ENCODE measurements around the gene KIF26B. TPM values are rescaled to one million over a fixed set of nuclear protein-coding genes. Genes with fewer than 3 reads are reported as not detected.
A peak's percentile ranks its signal among the peaks of the same experiment; 100 is the strongest.

KIF26B gene
- polyA plus RNA-seq, 1 of the 3 experiments (the other 2 are of a cell fraction) = 2.6 TPM

DNA sequence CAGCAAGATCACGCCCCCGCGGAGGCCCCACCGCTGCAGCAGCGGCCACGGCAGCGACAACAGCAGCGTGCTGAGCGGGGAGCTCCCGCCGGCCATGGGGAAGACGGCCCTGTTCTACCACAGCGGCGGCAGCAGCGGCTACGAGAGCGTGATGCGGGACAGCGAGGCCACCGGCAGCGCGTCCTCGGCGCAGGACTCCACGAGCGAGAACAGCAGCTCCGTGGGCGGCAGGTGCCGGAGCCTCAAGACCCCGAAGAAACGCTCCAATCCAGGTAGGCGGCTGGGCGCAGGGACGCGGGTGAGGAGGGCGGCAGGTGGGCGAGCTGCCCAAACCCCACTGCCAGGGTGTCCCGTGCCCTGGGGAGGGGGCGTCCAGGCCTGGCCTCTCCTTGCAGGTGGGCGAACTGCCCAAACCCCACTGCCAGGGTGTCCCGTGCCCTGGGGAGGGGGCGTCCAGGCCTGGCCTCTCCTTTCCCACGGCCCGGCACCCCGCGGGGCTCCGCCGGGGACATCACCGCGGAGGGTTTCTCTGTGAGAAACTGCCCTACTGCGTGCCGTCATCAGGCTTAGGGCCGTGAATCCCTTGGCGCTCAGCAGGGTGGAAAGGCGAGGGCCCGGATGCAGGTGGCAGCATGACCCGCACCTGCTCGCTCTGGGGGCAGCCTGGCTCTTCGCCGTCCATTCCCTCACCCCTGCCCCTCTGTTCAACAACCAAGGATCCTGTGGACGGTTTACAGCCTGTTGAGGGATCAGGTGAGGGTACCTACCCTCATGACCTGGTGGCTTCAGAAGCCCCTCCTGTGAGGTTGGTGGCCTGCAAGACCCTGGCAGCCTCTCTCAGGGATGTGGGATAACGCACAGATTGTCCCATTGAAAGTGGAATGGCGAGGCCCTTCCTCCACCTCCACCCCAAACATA lies 534.0 kb downstream of the KIF26B start (continued):
- TF ChIP-seq NRF1 (IDR thresholded peaks at IDR 0.05; ENCODE audit: low read depth, low read length) = no peak

DNA sequence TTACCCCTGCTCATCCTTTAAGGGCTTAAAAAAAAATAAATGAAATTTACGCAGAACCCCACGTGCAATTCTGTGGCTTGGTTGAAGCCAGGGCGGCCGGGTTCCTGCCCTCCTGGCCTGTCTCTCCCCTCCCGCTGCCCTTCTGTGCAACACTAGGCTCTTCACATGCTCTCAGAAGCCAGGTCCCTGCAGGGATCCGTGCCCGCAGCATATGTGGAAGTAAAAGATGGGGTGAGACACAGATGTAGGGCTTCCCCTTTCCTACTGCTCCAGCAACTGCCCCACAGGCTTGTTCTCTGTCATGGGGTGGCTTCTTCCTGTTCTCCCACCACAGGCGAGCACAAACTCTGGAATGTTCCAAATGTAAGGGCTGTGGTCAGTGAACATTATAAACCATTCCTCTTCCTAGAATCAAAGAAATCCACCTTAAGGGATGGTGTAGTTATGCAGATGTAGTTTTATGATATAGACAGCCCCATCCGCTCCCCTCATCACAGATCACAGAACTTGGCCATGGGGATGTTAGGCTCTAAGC lies 535.4 kb downstream of the KIF26B start:
- H3K4me2 ChIP-seq = no peak overlapping the region
- CTCF ChIA-PET = no interaction called here
- H3K9me2 ChIP-seq = no peaks in the 10 kb centered on the region
- no peaks in the 10 kb centered on the region for H3F3A ChIP-seq (replicated peaks; ENCODE audit: insufficient read depth)
- H3K4me1 ChIP-seq (ENCODE audit: control insufficient read depth in 1 of 2, insufficient read depth in 2 of 2, low read depth in 1 of 2, low read length in 1 of 2) = peaks cover 0 to 34% of the 10 kb centered on the region in 2 experiments; a peak in 1 of 4 replicates
- H3K4me3 ChIP-seq (ENCODE audit: low read depth in 2 of 2, low read length in 1 of 2) = no peak overlapping the region
- no peak for DNase-seq
- no peaks in the 10 kb centered on the region for H4K20me1 ChIP-seq (ENCODE audit: insufficient read depth)
- POLR2A ChIA-PET = no interaction called here
- peaks cover 0 to 68% of the 10 kb centered on the region in 2 experiments for H3K36me3 ChIP-seq (replicated peaks in 1 of 2; ENCODE audit: control insufficient read depth in 1 of 2, insufficient read depth in 2 of 2, low read length in 1 of 2)
- H3K79me2 ChIP-seq (ENCODE audit: insufficient read depth) = no peaks in the 10 kb centered on the region
- H3K9ac ChIP-seq = no peak overlapping the region
- H3K27me3 ChIP-seq (ENCODE audit: insufficient read depth) = no peaks in the 10 kb centered on the region
- TF ChIP-seq MXI1 (IDR thresholded peaks at IDR 0.05; ENCODE audit: low read depth, low read length) = no peak
- TF ChIP-seq EZH2phosphoT487 (IDR thresholded peaks at IDR 0.05; ENCODE audit: borderline replicate concordance, low read depth) = no peak
- TF ChIP-seq, protein P1, sequence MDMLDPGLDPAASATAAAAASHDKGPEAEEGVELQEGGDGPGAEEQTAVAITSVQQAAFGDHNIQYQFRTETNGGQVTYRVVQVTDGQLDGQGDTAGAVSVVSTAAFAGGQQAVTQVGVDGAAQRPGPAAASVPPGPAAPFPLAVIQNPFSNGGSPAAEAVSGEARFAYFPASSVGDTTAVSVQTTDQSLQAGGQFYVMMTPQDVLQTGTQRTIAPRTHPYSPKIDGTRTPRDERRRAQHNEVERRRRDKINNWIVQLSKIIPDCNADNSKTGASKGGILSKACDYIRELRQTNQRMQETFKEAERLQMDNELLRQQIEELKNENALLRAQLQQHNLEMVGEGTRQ (IDR thresholded peaks at IDR 0.05; ENCODE audit: borderline replicate concordance, low read depth, low read length) = no peak
- no peaks in the 10 kb centered on the region for H3K9me3 ChIP-seq
- H2AFZ ChIP-seq (ENCODE audit: low read depth) = no peak overlapping the region
- 90% methylated on average over 9 of the region's 9 CpGs for WGBS (ENCODE audit: low lambda C conversion rate)
- H3K27ac ChIP-seq (ENCODE audit: low read depth in 2 of 2, low read length in 1 of 2) = peak overlapping the region in 1 of 2 experiments; percentile 39; a peak in 1 of 4 replicates

DNA sequence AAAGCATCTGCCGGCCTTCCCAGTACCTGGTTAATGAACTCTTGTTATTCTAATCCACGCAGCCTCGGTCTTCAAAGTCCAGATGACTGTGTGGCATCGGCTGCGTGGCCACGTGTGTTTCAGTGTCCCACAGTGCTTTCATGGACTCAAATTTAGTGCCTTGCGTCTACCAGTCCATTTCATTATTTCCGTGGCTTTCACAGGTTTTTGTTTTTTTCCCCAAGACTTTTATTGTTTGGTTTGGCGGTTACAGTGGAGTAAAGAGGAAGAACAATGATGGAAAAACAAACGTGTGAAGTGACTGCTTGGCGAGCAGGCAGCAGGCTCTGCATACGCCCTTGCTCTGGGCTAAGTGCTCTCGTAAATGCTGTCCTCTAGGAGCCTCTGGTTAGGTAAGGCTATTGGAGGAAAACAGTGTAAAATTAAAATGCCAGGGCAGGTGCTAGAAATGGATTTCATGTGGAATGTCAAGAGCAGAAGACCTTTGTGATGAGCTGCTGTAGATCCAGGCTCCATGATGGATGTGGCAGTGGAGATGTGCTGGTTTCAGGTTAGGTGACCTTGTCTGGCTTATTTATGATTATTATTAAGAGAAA lies 536.3 kb downstream of the KIF26B start:
- DNase-seq = no peak
- TF ChIP-seq NRF1 (IDR thresholded peaks at IDR 0.05; ENCODE audit: low read depth, low read length) = no peak
- TF ChIP-seq, protein P2, sequence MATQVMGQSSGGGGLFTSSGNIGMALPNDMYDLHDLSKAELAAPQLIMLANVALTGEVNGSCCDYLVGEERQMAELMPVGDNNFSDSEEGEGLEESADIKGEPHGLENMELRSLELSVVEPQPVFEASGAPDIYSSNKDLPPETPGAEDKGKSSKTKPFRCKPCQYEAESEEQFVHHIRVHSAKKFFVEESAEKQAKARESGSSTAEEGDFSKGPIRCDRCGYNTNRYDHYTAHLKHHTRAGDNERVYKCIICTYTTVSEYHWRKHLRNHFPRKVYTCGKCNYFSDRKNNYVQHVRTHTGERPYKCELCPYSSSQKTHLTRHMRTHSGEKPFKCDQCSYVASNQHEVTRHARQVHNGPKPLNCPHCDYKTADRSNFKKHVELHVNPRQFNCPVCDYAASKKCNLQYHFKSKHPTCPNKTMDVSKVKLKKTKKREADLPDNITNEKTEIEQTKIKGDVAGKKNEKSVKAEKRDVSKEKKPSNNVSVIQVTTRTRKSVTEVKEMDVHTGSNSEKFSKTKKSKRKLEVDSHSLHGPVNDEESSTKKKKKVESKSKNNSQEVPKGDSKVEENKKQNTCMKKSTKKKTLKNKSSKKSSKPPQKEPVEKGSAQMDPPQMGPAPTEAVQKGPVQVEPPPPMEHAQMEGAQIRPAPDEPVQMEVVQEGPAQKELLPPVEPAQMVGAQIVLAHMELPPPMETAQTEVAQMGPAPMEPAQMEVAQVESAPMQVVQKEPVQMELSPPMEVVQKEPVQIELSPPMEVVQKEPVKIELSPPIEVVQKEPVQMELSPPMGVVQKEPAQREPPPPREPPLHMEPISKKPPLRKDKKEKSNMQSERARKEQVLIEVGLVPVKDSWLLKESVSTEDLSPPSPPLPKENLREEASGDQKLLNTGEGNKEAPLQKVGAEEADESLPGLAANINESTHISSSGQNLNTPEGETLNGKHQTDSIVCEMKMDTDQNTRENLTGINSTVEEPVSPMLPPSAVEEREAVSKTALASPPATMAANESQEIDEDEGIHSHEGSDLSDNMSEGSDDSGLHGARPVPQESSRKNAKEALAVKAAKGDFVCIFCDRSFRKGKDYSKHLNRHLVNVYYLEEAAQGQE (IDR thresholded peaks at IDR 0.05; ENCODE audit: low read depth, low read length) = no peak
- no peak for TF ChIP-seq FOSL2 (IDR thresholded peaks at IDR 0.05; ENCODE audit: borderline replicate concordance, low read depth)
- no peak for TF ChIP-seq GATA2 (CRISPR knock-in tag; IDR thresholded peaks at IDR 0.05)
- TF ChIP-seq ELF1 (IDR thresholded peaks at IDR 0.05) = no peak
- no peak for TF ChIP-seq GABPA (IDR thresholded peaks at IDR 0.05; ENCODE audit: low read depth)
- no peak for TF ChIP-seq CHD2 (IDR thresholded peaks at IDR 0.05; ENCODE audit: low read length, partially characterized antibody)
- TF ChIP-seq, protein P3, sequence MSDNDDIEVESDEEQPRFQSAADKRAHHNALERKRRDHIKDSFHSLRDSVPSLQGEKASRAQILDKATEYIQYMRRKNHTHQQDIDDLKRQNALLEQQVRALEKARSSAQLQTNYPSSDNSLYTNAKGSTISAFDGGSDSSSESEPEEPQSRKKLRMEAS (IDR thresholded peaks at IDR 0.05; ENCODE audit: low read depth) = no peak
- no peak for TF ChIP-seq TAF1 (IDR thresholded peaks at IDR 0.05; ENCODE audit: borderline replicate concordance, low read depth, low read length)
- TF ChIP-seq, protein P4, sequence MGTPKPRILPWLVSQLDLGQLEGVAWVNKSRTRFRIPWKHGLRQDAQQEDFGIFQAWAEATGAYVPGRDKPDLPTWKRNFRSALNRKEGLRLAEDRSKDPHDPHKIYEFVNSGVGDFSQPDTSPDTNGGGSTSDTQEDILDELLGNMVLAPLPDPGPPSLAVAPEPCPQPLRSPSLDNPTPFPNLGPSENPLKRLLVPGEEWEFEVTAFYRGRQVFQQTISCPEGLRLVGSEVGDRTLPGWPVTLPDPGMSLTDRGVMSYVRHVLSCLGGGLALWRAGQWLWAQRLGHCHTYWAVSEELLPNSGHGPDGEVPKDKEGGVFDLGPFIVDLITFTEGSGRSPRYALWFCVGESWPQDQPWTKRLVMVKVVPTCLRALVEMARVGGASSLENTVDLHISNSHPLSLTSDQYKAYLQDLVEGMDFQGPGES (IDR thresholded peaks at IDR 0.05; ENCODE audit: low read depth, low read length) = no peak
- no peak for TF ChIP-seq SMC3 (IDR thresholded peaks at IDR 0.05; ENCODE audit: low read depth, low read length)
- no peak for TF ChIP-seq MXI1 (IDR thresholded peaks at IDR 0.05; ENCODE audit: low read depth, low read length)
- Histone ChIP-seq H3K4me3 (ENCODE audit: low read depth in 2 of 2, low read length in 1 of 2) (no peak overlapping the region), H3K9ac (no peak overlapping the region), H2AFZ (ENCODE audit: low read depth) (no peak overlapping the region), H3K4me2 (no peak overlapping the region), H3K4me1 (ENCODE audit: control insufficient read depth in 1 of 2, insufficient read depth in 2 of 2, low read depth in 1 of 2, low read length in 1 of 2) (peaks cover 0 to 29% of the 10 kb centered on the region in 2 experiments; a peak in 1 of 4 replicates), H3K9me3 (no peaks in the 10 kb centered on the region), H3F3A (replicated peaks; ENCODE audit: insufficient read depth) (no peaks in the 10 kb centered on the region), H3K79me2 (ENCODE audit: insufficient read depth) (no peaks in the 10 kb centered on the region), H3K36me3 (replicated peaks in 1 of 2; ENCODE audit: control insufficient read depth in 1 of 2, insufficient read depth in 2 of 2, low read length in 1 of 2) (peaks cover 0 to 63% of the 10 kb centered on the region in 2 experiments), H3K27ac (ENCODE audit: low read depth in 2 of 2, low read length in 1 of 2) (peak overlapping the region in 1 of 2 experiments; percentile 39; a peak in 1 of 4 replicates), H3K27me3 (ENCODE audit: insufficient read depth) (no peaks in the 10 kb centered on the region), H3K9me2 (no peaks in the 10 kb centered on the region), H4K20me1 (ENCODE audit: insufficient read depth) (no peaks in the 10 kb centered on the region)
- POLR2A ChIA-PET = no interaction called here
- CTCF ChIA-PET = no interaction called here
- WGBS (ENCODE audit: low lambda C conversion rate) = 88% methylated on average over 13 of the region's 13 CpGs

All from SK-N-SH (cell line).